A549 treated with RU486 at 1 μM for 4 hours (cell line): ENCODE results near the gene TSPY1. TPM values are rescaled to one million over a fixed set of nuclear protein-coding genes. Genes with fewer than 3 reads are reported as not detected.

Source experiments
- total RNA-seq: library from RNA; stranded (reverse); fragments of 200-300 nt; extraction: Qiagen RNA extraction; gene quantifications from 5 replicates; pipeline ENCODE4 v1.2.3, GENCODE V29; 2022; ENCODE audit warnings: low read depth

The TSPY1 gene, protein sequence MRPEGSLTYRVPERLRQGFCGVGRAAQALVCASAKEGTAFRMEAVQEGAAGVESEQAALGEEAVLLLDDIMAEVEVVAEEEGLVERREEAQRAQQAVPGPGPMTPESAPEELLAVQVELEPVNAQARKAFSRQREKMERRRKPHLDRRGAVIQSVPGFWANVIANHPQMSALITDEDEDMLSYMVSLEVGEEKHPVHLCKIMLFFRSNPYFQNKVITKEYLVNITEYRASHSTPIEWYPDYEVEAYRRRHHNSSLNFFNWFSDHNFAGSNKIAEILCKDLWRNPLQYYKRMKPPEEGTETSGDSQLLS
- total RNA-seq: not detected in 5 replicates

DNA sequence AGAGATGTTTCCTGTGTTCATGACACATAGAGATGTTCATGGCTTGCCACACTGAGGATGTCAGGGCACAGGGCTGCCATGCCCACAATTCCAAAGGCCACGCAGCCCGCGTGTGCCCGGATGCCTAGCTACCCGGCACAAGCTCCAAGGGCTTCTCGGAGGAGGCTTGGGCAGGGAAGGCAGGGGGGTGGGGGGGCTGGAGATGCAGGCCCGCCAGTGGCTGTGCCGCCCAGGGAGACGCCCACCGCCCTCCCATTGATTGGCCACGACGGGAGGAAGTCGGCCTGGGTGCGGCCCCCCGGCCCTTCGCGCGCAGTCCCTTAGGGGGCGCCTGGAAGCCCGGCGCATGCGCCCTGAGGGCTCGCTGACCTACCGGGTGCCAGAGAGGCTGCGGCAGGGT lies at the start of gene TSPY1:
Gene TSPY1, plus strand, starts transcription at position 301 of the 400 bp plus-strand sequence. Its CDS starts 46 bp downstream, at position 347.

DNA sequence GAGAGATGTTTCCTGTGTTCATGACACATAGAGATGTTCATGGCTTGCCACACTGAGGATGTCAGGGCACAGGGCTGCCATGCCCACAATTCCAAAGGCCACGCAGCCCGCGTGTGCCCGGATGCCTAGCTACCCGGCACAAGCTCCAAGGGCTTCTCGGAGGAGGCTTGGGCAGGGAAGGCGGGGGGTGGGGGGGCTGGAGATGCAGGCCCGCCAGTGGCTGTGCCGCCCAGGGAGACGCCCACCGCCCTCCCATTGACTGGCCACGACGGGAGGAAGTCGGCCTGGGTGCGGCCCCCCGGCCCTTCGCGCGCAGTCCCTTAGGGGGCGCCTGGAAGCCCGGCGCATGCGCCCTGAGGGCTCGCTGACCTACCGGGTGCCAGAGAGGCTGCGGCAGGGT lies 20.2 kb downstream of the TSPY1 start, which contains the start of gene TSPY9:
Gene TSPY9, plus strand, starts transcription at position 301 of the 400 bp plus-strand sequence. Its CDS starts 46 bp downstream, at position 347.

Other genes starting within 250 kb of the TSPY1 start
- gene TSPY4, start 129.5 kb upstream of the TSPY1 start, total RNA-seq: not detected in 5 replicates
- not detected in 5 replicates for gene TSPY8, start 109.2 kb upstream of the TSPY1 start, total RNA-seq
- gene TSPY3, start 68.5 kb upstream of the TSPY1 start, total RNA-seq: not detected in 5 replicates
- not detected in 5 replicates for gene TSPY9, start 20.3 kb downstream of the TSPY1 start, total RNA-seq
- not detected in 5 replicates for gene TSPY10, start 60.9 kb downstream of the TSPY1 start, total RNA-seq